DND-41 (cell line): ENCODE measurements around the gene ACSF3.

Experiments
- CTCF ChIP-seq: IDR thresholded peaks from 2 replicates; pipeline ENCODE4 v1.5.1; 2012; ENCODE audit warnings: borderline replicate concordance, low read length, moderate library complexity, mild to moderate bottlenecking; ENCODE audit not compliant: poor library complexity, severe bottlenecking; ENCODE audit errors: extremely low read depth
- EZH2 ChIP-seq: IDR thresholded peaks from 3 replicates; pipeline ENCODE4 v1.6.1; 2012; ENCODE audit warnings: borderline replicate concordance, low read depth, mild to moderate bottlenecking, moderate library complexity, low read length, inconsistent platforms; ENCODE audit not compliant: severe bottlenecking

GRCh38 chr16:89120921-89121351 lies 27.3 kb downstream of the ACSF3 start:
- TF ChIP-seq CTCF (no peak), EZH2 (no peak)
